Measurements from ENCODE around the gene MALT1.
A peak's percentile ranks its signal among the peaks of the same experiment; 100 is the strongest.
"Not testable (repeated sequence)": the region's sequence is repeated elsewhere in the genome, so short reads cannot be mapped to it uniquely, and the experiment has no call there.

MALT1 gene

GRCh38 chr18:58730618-58731017 lies 59.4 kb downstream of the MALT1 start:
- no peak for DNase-seq

GRCh38 chr18:58732471-58732870 lies 61.2 kb downstream of the MALT1 start:
- no peak for DNase-seq

GRCh38 chr18:58733866-58734265 lies 62.6 kb downstream of the MALT1 start:
- DNase-seq, result no peak

GRCh38 chr18:58738322-58738721 lies 67.1 kb downstream of the MALT1 start:
- no peak for DNase-seq

GRCh38 chr18:58745914-58746313 lies 74.6 kb downstream of the MALT1 start:
- DNase-seq, result no peak

- DNase-seq, result no peak
These were observed 77.8 kb downstream of the MALT1 start for GRCh38 chr18:58748899-58749595.

GRCh38 chr18:58753976-58754375 lies 82.7 kb downstream of the MALT1 start:
- no peak for DNase-seq

GRCh38 chr18:58754544-58755068 lies 83.3 kb downstream of the MALT1 start:
- DNase-seq, result peak in 22 of 56 donors; percentile 8 to 55 (median 24)

GRCh38 chr18:58755304-58756010 lies 84.2 kb downstream of the MALT1 start:
- DNase-seq, result no peak

GRCh38 chr18:58756148-58756547 lies 84.9 kb downstream of the MALT1 start:
- no peak for DNase-seq

- DNase-seq, result no peak
These were observed 85.5 kb downstream of the MALT1 start for GRCh38 chr18:58756596-58757240.

GRCh38 chr18:58757351-58757750 lies 86.1 kb downstream of the MALT1 start:
- DNase-seq, result not testable (repeated sequence)

GRCh38 chr18:58758046-58758445 lies 86.8 kb downstream of the MALT1 start:
- no peak for DNase-seq

GRCh38 chr18:58758606-58759005 lies 87.3 kb downstream of the MALT1 start:
- DNase-seq, result no peak

GRCh38 chr18:58761241-58761969 lies 90.1 kb downstream of the MALT1 start:
- no peak for DNase-seq

- no peak for DNase-seq
These were observed 90.9 kb downstream of the MALT1 start for GRCh38 chr18:58761970-58762780.

GRCh38 chr18:58762781-58763171 lies 91.5 kb downstream of the MALT1 start:
- DNase-seq, result no peak

GRCh38 chr18:58766164-58766563 lies 94.9 kb downstream of the MALT1 start:
- DNase-seq, result no peak

GRCh38 chr18:58766946-58767345 lies 95.7 kb downstream of the MALT1 start:
- no peak for DNase-seq

- DNase-seq, result peak in 53 of 56 donors; percentile 11 to 84 (median 59)
These were observed 97.2 kb downstream of the MALT1 start for GRCh38 chr18:58768293-58768974.

Measured in amygdala (tissue), 56 donors.